ENCODE measurements around the gene TSPAN11.

Gene TSPAN11

DNA sequence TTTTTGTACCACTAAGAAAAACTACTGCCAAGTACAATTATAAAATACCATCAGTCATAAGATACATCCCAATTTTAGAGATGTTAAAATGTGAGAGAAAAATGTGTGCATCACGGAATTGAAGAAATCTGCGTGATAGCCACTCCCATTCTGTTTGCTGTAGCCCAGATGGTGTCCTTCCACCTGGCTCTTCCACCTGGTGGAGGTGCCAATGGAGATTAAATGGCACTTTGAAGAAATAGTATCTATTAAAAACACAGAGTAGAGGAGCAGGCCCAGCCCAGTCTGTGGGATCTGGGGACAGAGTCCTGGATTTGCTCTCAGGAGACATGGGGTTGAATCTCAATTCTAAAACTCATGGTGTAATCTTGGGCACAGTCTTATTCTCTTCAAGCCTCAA, 35.5 kb downstream of the TSPAN11 start:
- no peak for DNase-seq

DNA sequence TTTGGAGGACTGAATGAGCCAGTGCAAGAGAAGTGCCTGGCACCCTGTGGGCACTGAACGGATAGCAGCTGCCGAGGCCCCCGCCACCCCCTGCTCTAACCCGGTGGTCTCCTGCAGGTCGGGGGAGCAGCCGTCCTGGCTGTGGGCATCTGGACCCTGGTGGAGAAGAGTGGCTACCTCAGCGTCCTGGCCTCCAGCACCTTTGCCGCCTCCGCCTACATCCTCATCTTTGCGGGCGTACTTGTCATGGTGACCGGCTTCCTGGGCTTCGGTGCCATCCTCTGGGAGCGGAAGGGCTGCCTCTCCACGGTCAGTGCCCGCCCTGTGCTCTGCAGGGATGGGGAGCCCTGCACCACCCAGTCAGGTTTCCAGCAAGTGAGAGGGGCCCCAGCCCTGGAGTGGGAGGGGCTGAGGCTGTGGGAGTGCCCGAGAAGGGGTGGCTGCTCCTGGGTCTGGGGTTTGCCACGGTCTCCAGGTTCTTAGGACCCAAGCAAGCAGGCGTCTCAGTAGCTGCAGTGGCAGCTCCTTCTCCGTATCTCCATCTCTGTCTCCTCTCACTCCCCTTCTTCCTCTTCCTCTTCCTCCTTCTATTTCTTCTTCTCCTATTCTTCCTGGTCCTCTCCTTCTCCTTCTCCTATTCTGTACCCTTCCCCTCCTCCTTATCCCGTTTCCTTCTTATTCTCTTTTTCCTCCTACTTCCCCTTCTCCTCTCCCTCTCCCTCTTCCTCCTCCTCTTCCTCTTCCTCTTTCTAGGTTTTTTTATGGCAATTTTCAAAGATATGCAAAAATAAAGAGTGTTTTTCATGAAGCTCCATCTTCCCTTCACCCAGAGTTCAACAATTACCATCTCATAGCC, 37.4 kb downstream of the TSPAN11 start:
- no peak for DNase-seq

DNA sequence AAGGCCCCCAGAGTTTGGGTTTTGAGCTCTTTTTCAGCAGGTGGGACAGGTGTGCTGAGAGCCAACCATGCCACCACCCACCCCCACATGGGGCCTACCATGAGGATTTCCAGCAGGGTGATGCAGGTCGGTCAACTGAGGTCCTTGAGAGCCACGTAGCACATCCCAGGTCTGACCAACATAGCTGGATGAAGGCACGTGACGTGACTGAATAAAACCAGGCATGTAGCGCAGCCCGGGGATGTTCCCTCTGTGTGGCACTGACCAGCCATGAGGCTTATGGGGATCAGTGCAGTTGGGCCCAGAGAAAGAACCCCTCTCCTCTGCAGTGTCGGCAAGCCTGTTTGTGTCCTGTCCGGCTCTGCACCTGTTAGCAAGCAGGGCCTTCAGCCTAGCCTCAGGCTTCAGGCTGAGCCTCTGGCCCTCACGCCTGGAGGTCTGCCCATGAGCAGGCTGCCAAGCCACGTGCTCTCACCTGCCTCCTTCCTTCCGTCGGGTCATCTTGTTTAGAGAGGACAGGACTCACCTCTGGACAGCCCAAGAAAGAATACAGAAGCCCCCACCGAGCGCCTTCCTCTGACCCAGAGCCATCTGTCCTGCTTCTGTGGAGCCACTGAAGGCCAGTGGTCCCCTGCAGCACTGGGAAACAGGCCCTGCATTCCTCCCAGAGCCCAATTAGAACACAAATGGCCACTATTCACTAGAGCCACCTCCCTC, 38.5 kb downstream of the TSPAN11 start:
- DNase-seq, result no peak

DNA sequence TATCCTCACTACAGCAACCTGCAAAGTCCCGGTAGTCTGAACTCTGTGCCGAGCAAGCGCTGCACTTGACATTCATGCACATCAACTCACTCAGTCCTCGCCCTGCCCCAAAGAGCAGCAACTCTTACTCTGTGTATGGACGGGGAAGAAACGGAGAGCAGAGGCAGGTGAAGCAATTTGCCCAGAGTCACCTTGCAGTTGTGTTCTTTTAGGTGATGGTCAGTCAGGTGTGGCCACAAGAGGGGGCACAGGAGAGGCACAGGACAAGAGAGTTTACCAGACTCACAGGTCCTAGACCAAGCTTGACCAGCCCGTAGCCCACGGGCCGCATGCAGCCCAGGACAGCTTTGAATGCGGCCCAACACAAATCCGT, 39.1 kb downstream of the TSPAN11 start:
- no peak for DNase-seq

DNA sequence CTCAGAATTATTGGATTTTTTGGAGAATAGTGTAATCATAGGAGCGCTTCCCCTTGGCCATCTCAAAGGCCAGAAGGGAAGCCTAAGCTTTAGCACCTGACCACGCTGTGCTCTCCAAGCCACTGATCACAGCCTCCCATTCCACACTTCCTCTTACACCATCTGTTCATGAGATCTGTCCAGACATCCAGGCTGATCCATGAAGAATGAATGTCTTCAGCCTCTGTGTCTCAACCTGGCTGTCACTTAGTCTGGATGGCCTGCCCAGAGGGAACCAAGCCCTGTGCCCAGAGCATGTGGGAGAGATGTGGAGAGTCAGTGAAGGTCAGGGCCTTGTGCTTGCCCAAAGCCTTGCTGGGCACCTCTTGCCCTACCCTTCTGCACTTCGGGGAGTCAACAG, 40.5 kb downstream of the TSPAN11 start:
- no peak for DNase-seq

DNA sequence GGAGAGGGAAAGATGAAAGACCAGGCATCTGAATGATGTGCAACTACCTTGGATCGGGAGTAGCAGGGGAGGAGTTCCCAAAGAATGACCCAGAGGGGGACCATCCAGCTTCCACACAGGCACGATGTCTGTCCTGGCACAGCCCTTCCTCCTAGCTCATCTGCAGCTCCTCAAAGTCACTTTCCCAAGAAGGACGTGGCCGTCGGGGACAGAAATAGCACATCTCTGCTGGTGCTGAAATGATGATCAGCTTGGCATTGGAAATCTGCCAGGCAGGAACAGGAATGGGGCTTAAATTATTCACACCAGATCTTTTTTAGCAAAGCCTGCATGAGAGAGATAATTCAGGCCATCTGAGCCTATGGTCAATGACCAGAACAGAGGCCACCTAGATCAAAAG, 41.7 kb downstream of the TSPAN11 start:
- no peak for DNase-seq

DNA sequence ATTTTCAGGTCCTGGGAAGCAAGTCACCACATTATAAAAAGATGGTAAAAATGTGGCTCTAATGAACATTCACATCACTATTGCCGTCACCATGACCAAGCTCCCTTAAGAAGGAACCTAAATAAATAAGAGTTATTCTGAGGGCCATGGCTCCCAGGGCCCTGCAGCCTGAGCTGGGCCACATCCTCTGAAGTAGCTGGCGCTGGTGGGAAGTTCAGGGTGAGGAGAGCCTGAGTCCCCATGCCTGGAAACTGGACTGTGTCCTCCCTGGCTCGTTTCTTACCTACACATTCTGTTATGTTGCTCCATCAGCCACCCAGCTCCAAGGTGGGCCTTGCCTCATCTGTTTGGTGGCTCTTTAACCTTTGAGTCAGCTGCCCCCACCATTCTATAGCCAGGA, 42.5 kb downstream of the TSPAN11 start:
- no peak for DNase-seq

DNA sequence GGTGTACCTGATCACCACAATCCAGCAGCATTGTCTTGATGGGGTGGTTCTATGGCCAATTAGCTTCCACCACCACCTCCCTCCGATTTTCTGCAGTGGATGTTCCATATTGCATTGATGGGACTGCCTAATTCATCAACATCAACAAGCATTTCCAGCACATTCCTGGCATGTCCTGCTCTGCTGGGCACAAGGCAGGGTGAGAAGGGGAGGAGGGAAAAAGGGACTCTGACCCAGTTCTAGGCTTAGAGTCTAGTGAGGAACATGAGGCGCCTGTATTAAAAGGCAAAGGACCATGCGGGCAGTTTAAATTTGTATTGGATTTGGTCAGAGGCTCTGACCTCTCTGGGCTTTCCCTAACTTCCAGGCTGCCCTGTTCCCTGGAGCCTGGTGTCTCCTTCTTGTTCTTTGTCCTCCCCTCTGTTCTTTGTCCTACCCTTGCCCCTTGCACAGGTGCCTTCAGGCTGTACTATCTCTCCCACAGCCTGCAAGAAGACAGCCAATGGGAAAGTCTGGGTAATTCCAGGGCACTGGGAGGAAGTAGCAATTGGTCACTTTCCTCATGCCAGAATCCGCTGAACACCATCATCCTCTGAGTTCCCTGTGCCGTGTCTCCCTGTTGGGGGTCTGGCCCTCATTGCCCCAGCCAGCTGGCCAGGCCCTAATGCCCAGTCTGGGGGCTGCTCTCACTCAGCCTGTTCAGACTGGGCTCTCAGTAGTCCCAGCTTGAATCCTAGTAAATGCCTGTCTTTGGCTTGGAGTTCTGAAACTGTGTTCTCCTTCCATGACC, 43.3 kb downstream of the TSPAN11 start:
- no peak for DNase-seq

DNA sequence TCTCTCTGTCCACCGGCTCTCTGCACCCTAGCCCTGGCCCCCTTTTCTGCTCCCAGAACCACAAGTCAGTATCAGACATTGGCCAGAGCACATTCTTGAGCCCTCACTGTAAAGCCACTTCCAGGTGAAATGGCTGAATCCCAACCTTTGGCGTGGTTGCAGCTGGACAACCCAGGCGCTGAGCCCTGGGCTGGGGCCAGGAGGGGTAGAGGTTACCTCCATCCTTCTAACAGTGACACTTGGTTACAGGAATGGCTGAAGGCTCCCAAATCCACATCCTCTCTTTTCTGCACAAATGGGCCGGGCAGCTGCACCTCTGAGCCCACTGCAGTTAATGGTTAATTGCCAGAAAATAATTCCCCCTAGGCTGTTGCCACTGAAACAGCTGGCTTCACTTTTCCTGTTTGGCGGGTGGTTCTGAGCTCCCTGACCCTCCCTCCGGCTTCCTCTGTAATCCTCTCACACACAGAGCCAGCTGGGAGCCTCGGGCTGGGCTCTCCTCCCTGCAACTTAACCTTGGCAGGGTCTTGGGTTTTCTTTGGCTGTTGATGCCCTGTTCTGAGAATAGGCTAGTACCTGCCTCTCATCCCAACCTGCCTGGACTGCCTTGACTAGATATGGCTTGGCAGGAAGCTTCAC, 44.1 kb downstream of the TSPAN11 start:
- no peak for DNase-seq

DNA sequence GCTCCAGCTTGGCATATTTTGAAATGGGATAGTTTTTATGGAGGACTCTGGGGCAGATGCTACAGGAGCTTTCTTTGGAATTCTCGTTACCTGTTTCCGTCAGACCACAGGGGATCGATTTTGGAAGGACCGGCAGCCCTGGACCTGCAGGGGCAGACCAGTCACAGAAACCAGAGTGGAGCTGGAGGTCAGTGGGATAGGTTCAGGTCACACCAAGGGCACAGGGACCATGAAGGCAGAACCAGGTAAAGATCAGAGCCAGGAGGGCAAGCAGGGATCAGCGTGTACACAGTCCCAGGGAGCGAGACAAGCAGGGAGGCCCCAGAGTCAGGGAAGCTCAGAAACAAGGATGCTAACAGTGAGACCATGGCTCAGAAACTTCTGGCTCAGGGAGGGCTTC, 45.5 kb downstream of the TSPAN11 start:
- no peak for DNase-seq

DNA sequence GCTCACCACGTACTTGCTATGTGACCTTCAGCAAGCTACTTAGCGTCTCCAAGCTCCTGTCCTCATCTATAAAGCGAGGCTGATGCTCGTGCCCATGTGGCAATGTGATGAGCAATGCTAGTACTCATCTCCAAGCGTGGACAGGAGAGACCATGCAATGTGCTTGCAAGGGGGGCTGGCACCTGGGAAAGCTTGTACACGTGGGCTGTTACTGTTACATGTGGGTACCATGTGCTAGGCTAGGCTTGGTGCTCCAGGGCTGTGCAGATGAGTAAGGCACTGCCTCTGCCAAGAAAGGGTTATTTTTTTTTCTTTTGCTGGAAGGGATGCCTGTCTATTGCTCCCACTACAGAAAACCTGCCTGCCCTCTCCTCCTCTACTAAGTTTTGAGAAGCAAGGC, 46.6 kb downstream of the TSPAN11 start:
- no peak for DNase-seq

DNA sequence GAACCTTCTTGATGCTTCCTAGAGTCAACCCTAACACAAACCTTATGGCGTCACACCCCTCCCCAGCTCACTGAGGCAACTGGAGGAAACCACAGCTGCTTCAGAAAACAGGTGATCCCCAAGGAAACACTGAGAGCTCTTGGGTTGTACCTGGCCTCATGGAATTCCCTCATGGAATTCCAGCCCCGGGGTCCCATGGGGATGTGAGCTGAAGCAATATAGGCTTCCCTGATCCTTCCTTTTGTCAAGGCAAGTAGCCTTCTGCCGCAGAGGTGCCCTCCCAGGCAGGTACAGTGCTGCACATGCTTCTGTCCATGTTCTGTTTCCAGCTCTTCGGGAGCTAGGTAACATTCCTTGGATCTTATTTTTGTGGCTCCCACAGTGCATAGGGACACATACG, 47.3 kb downstream of the TSPAN11 start:
- no peak for DNase-seq

DNA sequence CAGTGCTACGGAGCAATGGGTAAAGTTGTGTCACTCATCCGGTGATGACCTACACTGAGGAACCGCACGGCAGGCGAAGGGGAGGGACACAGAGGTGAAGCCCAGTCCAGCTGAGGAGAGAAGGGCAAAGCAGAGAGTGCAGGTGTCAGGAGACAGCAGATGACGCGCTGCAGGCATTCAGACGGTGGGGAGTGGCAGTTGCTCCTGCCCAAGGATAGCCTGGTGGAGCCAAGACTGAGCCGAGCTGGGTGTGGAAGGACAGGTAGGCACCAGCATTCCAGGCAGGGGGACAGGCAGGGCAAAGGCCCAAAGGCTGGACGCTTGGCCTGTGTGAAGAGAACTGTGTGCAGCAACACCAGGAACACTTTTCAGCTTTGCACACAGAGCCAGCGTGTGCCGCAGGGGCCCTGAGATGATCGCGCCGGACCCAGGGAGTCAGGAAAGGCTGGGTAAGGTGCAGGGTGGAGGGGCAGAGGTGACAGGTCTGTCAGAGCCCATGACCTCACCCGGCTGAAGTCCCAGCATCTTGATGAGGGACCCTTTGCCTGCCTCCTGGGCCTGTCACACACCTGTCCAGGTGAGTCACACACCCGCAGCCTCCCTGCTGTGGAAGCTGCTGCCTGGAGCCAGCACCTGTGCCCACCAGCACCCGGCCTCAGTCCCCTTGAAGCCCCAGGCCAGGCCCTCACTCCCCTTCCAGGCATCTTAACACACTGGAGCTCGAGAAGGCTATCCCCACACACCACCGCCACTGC, 48.4 kb downstream of the TSPAN11 start:
- no peak for DNase-seq

DNA sequence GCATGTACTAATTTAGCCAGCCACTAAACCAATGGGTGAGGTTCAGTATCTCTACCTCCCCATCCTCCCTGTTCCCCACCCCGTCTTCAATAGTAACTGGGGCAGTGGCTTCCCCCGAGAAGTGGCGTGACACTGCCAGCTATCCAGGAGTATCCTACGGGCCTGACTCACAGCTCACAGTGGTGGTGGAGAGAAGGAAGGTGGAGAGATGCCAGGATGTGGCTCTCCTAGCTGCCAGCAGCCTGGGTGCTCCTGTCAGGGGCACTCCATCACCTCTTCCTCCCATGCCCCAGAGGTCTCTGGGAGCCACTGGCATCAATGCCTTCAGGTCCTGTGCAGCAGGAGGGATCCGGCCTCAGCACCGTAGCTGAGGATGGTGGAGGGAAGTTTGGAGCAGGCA, 49.0 kb downstream of the TSPAN11 start:
- no peak for DNase-seq

DNA sequence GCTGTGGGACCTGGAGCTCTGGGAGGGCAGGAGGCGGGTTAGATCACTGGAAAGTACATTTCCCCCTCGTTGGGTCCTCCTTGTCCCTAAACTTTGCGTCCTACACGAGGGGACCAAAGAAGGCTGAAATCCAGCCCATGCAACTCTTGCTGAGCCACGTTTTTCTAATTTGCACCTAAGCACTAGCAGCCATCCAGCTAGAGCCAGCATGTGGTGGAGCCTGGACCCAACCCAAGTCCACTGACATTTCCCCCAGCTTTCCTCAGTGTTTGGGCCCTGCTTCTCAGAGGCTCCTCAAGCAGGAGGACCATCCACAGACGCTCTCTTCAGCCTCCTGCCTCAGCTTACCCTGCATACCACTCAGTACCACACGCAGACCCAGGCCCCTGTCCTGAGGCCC, 49.7 kb downstream of the TSPAN11 start:
- DNase-seq, result no peak

DNA sequence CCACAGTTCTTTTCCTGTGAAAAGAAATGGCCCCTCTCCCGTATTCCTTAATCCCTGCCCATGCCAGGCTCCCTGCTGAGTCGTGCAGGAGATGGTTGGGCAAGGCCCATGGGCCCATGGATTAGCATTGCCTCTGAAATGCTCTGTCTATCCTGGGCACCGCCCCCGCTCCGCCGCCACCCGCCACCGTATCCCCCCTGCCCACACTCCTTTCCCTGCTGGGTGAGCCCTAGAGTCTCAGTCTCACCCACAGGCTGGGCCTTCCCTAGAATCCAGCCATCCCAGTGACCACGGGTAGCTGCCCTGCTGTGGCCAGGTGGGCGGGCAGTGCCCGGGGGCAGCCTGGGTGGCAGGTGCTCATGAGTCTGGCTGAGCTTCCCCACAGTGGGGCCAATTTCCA, 50.6 kb downstream of the TSPAN11 start:
- DNase-seq, result no peak

DNA sequence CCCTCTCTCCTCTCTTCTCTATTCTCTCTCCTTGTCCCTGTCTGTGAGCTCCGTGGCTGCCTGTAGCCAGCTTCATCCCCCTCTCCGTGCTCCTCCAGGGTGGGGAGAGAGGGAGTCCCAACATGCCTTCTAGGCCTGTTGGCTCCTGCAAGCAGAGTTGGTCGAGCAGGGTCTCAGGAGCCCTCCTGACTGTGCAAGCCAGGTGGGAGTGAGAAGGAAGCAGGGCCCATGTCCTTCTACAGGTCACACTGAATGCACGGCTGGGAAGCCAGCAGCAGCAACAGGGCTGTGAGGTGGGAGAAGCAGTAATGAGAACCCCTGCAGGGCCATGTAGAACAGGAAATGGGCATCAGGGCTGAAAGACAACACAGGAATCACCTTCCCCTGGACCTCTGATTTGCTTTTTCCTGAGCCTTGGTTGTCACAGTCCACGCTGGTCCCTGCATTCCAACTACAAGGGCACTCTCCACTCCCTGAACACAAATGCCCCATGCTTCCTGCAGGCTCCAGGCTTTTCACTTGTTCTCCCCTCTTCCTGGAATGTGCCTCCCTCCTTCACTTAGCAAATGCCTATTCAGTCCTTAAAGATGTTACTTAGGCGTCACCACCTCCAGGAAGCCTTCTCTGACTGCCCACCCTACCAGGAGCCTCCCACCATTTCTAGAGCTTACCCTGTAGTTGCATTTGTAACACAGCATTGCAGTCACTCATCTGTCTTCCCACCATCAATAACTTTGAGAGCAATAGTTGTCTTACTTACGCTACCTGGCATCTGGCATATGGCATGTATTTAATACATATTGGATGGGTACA, 51.2 kb downstream of the TSPAN11 start:
- no peak for DNase-seq

DNA sequence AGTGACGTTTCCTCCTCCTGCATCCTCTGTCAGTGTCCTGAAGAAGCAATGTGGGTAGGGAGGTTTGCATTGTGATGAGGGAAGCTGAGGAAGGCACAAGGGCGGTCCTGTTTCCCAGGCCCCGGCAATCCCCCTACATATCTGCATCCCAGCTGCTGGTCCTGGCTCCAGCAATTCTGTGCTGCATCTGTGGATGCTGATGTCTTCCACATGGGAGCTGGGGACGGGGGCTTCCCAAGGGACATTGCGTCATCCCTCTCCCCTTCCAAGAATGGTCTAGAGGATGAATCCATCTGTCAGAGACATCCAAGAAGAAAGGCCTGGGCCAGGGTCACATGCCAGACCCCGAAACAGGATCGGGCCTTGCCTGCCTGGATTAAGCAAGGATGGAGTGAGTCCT, 52.1 kb downstream of the TSPAN11 start:
- no peak for DNase-seq

DNA sequence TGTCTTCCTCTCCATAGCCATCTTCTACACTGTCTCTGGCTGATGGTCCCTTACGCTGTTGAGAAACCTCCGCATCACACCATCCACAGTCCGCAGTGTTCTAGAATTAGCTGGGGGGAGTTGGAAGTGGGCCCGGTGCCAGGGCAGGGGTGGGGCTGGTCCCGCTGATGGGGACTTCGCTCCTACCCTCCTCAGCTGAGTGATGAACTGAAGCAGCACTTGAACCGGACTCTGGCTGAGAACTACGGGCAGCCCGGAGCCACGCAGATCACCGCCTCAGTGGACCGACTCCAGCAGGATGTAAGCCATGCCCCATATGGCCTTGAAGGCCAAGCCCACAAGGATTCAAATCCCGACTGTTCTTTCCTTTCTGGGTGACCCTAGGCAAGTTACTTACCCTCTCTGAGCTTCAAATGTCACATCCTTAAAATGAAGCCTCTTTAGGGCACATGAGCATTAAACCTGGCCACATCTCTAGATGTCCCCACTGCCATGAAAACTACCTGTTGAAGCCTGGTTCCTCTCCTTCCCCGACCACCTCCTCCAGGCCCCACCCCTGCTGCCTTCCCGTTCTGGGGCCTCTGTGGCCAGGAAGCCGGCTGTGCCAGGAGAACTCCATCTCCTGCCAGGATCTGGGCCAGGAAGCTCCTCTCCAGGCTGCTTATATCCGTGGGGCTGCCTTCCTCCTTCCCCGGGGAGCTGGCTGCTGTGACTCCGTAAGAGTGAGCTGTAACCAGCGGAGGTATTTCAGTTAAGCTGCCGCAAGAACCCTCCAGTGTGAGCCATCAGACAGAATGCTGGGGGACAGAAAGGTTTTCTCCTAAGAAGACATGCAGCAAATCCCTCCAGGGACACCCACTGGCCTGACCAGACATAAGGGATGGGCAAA, 53.1 kb downstream of the TSPAN11 start:
- DNase-seq, result no peak

DNA sequence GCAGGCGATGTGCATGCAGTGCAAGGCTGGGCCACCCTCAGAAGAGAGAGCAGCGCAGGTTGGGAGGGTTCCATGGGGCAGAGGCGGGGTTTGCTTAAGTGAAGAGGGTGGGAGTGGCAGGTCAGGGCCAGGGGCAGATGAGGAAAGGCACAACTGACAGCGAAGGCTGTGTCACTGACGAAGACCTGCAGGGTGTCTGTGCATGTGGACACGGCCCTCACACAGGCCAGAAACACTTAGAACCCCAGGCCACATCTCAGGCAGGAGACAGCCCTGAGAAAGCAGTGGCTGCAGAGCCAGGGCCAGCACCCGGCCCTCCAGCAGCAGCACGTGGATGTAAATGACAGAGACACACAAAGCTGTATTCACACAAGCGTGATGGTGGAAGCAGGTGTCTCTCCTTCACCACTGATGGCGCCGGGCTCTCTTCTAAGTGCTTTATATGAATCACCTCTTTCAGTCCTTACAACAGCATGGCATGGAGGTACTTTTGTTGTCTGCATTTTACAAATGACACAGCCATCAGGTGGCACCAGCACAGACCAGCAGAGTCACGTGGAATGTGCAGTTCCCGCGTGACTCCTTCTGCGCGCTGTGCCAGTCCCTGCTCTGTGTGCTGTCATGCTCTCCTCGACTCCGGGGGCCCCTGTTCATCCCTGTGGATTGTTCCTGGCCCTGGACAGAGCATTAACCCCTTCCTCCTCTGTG, 54.6 kb downstream of the TSPAN11 start:
- DNase-seq, result no peak

Measured in CD4-positive, alpha-beta T cell treated with Interleukin-1 beta for 1 hour (primary cell).